Mucosa of gallbladder (tissue), 1 donor: ENCODE results near the gene NCAPH2. TPM values are rescaled to one million over a fixed set of nuclear protein-coding genes. Genes with fewer than 3 reads are reported as not detected.

Experiments
- DNase-seq: peaks from one replicate; pipeline ENCODE4 v3.0.0-alpha.2; 2020; ENCODE audit warnings: low spot score
- total RNA-seq: library from RNA; stranded (reverse); gene quantifications from one replicate; pipeline ENCODE4 v1.2.1, GENCODE V29; 2021
- donor health status: DM: no; HTN: no; CAD: no.

NCAPH2 gene
- total RNA-seq, 1 donor from 2014 or later: 35.2 TPM

DNA sequence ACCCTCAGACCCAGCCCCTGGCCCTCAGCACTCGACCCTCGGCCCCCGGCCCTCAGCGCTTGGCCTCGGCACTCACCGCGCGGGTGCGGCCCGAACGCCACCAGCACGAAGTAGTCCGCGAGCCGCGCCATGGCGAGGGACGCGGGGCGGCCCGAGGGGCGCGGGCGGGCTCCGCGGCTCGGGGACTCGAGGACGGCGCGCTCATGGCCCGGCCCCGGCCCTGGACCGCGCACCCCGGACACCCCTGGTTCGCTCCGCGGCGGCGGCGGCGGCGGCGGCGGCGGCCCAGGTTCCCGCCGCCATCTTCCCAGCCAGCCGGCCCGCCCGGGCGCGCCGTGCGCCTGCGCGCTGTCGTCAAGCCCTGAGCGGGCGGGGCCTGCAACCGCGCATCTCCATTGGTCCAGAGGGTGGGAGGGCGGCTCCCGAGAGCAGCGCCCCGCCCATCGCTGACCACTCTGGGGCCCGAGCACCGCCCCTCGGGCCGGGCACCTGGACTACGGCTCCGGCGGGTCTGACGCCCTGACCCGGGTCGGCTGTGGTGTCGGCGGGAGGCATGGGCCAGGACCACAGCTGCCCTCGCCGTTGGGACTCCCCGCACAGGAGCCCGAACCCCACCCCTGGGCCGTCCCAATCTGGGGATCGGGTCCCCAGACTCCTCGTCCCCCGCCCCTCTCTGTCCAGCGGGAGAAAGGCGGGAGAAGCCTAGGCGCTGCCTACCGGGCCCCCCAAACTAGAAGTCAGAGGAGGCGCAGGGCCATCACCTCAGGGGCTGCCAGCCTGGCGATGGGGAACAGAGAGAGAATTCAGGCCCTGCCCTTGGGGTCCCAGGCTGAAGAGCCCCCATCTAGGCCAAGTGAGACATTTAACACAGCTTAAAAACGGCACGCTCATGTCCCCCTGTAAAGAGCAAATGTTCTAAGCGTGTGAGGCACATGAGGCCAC is 33.0 kb upstream of the NCAPH2 start, which contains the start of gene SBF1:
TSS of gene SBF1 (minus strand) at position 326 of the 942 bp plus-strand sequence. CDS start at position 131, 195 bp downstream.
- DNase-seq: peak; percentile 92

DNA sequence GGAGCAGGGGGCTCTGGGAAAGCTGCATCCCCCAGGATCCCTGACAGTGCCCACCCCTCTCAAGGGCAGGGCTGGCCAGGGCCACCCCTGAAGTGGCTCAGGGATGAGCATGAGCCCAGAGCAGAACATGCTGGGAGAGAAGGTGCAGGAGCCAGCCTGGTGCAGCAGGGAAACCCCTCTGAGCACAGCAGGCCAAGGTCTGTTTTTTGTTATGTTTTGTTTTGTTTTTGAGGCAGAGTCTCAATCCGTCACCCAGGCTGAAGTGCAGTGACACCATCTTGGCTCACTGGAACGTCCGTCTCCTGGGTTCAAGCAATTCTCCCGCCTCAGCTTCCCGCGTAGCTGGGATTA is 32.4 kb upstream of the NCAPH2 start:
- DNase-seq: no peak

- no peak for DNase-seq
These were observed 31.2 kb upstream of the NCAPH2 start for GRCh38 chr22:50476868-50477267.

GRCh38 chr22:50477923-50478322 is 30.1 kb upstream of the NCAPH2 start:
- no peak for DNase-seq

GRCh38 chr22:50479721-50480120 is 28.3 kb upstream of the NCAPH2 start:
- no peak for DNase-seq

DNA sequence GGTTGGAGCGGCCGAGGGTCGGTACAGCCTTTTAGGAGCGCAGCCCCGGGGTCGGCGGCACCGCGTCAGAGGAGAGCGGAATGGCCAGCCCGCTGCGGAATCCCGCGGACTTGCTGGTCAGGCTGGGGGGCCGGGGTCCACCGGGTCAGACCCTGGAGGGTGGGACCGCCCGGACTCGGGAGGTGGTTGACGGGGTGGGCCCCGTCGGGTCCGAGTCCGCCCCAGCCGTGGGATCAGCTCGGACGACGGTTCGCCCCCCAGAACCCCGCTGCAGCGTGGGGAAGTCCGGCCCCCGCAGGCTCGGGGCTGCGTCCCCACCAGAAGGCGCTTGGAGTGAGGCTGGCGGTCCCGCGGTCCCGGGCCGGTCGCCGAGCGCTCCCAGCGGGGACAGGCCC is 27.0 kb upstream of the NCAPH2 start:
- DNase-seq: no peak

GRCh38 chr22:50481440-50482106 is 26.5 kb upstream of the NCAPH2 start, which contains the start of gene ADM2:
ADM2 (plus strand) TSS chr22:50481543; CDS start chr22:50481848, 305 bp downstream.
- no peak for DNase-seq

DNA sequence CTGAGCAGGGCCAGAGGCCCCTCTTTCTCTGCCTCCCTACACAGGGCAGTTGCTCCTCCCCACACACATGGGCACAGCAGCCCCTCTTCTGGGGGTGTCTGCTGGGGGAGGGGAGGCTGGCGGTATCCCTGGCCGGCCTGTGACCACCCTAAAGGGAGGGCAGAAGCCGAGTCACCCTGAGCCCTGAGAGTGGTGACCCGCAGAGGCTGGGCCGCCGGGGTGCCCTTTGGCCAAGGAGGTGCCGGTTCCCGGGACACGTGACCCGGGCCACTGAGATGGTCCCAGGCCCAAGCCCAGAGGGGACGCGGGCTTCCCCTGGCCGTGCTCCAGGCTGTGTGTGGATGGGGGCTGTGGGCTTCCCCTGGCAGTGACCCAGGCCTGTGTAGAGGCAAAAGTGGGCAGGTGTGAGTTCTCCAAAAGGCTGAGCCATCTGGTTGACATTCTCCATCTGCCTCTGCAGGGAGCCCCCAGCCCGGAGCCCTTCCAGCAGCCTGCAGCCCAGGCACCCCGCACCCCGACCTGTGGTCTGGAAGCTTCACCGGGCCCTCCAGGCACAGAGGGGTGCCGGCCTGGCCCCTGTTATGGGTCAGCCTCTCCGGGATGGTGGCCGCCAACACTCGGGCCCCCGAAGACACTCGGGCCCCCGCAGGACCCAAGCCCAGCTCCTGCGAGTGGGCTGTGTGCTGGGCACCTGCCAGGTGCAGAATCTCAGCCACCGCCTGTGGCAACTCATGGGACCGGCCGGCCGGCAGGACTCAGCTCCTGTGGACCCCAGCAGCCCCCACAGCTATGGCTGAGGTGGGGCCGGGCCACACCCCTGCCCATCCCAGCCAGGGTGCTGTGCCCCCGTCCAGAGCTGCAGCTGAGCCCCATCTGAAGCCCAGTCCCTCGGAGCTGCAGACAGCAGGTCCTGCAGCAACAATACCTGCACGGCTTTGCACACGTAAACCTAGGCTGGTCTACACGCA is 25.6 kb upstream of the NCAPH2 start:
- DNase-seq: no peak

DNA sequence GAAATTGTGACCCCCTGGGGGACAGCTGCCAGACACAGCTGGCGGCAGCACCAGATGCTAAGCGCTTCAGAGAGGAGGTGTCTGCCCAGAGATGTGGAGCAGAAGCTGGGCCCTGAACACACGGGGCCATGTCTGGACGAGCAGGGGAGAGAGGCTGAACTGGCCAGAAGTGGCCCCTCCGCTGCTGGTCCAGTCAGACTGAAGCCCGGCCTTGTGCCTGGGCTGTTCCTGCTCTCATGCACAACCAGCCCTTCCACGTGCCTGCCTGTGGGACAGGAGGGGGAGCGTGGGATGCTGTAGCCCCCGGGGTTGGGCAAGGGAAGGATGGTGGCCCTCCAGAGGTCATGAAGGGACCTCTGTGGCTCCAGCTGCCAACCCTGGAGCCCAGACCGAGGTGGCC is 24.9 kb upstream of the NCAPH2 start:
- DNase-seq: no peak

DNA sequence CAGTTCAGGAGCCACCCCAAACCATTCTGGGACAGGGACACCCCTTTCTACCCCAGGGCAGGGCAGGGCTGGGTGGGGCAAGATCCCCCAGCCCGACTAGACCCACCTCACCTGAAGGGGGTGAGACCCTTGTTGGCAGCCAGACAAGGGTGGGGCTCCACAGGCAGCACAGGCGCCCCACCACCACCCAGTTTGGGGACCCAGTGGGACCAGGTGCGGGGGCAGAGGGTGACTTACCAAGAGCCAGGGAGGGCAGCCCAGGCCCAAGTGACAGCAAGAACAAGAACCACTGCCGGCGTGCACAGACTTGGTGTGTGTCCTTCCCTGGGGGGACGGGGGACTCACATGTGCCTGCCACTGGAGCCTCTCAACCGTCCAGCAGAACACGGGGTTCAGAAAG is 24.5 kb upstream of the NCAPH2 start:
- no peak for DNase-seq

DNA sequence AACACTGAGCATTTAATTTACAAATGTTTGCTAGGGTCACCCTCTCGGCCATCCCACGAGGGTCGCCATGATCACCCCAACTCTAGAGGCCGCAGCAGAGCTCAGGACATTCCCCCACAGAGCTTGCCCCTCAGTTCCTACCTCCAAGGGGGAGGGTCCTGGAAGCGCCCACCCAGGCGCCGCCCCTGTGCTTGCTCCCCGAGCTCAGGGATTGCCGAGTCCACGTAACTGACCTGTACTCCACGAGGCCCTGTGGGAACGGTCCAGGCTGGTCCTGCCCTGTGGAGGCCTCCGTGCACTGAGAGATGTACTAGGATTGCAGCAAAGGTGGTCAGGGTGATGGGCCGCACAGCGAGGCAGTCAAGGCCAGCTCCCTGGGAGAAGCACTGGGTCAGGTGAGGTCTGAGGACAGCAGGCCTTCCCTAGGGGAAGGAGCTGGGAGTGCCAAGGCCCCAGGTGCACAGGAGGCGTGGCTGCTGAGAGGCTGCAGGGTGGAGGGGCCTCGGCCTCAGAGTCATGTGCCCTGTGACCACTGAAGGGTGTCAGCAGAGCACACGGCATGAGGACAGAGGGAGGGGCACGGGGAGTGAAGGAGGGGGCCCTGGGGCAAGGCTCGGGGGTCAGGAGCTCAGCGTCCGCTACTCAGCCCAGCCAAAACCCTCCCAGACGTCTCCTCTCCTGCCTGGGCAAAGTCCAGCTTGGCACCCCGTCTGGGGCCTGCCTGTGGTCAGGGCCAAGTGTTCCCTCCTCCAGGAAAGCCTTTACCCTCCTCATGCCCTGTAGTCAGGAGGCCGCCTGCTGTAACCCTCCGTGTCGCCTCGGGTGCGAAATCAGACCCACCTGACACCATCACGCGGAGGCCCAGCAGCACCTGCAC is 23.8 kb upstream of the NCAPH2 start:
- peak; percentile 59 for DNase-seq

GRCh38 chr22:50485221-50486131 is 22.5 kb upstream of the NCAPH2 start:
- peak; percentile 56 for DNase-seq

DNA sequence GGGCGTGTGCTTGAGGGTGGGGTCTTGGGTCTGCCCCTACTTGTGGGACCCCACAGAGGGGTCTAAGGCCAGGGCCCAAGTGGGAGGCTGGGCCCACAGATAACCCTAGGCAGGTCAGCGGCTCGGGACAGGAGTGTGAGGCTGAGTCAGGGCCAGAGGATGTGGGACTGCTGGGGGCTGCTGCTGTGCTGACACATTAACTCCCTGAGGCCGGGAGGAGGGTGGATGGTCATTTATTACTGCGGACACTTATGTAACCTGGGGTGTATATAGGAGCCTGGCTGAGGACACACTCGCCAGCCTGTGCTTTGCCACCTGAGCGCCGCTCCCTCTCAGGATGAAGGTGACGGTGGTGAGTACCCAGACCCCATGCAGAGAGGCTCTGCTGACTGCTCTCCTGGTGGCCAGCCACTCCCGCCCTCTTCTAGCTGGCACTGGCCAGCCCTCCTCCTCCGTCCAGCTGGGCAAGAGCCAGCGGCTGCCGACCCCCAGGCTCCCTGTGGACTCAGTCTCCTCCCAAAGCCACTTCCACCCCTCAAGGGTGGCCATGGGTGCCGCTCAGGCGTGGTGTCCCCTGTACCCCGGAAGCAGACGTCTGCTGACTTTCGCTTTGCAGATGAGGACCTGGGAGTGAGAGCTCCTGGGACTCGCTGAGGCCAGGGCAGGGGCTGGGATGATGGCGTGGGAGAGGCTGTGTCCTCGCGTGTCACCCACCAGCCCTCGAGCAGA is 21.3 kb upstream of the NCAPH2 start, which contains the start of gene MIOX:
TSS of gene MIOX (plus strand) at position 299 of the 729 bp plus-strand sequence. CDS start at position 338, 39 bp downstream.
- no peak for DNase-seq

DNA sequence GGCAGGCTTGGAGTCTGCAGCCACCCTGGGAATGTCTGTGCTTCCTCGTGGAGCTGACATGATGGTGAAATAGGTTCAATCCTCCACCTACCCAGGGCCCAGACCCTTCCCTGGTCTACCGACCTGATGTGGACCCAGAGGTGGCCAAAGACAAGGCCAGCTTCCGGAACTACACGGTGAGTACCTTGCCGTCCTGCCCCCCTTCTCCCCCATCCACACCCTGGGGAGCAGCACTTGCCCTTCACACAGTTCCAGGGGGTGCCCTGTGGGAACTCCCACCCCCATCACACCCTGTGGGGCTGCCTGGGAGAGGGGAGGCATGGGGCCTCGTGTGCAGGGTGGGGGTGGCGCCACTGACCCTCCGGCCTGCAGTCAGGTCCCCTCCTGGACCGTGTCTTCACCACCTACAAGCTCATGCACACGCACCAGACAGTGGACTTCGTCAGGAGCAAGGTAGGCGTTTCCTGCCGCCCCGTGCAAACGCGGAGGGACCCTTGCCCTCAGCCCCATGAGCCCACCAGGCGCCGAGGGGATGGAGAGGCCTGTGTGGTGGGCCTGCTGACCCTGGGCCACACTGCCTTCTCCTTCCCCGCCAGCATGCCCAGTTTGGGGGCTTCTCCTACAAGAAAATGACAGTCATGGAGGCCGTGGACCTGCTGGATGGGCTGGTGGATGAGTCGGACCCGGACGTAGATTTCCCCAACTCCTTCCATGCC is 20.6 kb upstream of the NCAPH2 start:
- no peak for DNase-seq

DNA sequence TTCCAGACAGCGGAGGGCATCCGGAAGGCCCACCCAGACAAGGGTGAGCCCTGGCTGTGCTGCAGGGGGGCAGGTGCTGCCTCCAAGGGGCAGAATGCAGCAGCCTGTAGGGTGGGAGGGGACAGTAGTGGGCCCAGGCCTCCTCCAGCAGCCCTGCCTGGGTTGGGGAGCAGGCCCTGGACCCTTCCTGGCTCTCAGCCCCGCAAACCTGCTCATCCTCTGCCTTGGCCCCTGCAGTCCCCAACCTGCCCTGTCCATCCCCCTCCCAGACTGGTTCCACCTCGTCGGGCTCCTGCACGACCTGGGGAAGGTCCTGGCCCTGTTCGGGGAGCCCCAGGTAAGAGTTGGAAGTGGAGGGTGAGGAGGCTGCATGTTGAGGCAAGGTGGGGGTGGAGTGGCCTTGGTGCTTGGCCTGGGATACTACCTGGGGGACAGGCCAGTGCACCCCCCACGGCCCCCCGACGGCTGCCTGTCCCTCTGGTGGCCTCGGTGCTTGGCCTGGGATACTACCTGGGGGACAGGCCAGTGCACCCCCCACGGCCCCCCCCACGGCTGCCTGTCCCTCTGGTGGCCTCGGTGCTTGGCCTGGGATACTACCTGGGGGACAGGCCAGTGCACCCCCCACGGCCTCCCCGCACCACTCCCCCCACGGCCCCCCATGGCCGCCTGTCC is 19.9 kb upstream of the NCAPH2 start:
- no peak for DNase-seq

GRCh38 chr22:50488886-50489285 is 19.1 kb upstream of the NCAPH2 start:
- DNase-seq: no peak
